ENCODE measurements around the gene C4BPB.

DNA sequence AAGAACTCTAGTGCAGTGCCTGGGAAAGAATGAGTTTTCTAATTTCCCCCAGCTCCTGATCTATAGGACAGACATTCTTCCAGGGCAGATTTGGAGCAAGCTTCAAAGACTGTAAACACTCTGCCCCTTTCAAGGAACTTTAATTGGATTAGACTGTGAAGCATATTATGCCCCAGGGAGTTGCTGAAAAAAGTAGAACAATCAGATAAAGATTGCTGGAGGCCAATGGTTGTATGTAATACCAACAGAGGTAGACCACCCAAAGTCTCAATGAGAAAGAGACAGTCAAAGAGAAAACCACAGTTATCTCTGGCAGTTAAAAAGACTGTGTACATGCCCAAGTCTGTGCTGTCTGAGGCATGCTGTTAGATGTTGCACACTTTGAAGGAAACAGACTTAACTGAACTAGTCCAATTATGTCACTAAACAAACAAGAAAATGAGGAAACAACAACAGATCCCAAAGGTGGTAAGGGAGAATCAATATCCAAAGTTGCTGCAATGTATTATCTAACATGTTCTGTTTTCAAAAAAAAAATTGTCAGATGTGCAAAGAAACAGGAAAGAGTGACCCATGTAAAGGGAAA, 39.8 kb downstream of the C4BPB start:
- TF ChIP-seq, protein P1, sequence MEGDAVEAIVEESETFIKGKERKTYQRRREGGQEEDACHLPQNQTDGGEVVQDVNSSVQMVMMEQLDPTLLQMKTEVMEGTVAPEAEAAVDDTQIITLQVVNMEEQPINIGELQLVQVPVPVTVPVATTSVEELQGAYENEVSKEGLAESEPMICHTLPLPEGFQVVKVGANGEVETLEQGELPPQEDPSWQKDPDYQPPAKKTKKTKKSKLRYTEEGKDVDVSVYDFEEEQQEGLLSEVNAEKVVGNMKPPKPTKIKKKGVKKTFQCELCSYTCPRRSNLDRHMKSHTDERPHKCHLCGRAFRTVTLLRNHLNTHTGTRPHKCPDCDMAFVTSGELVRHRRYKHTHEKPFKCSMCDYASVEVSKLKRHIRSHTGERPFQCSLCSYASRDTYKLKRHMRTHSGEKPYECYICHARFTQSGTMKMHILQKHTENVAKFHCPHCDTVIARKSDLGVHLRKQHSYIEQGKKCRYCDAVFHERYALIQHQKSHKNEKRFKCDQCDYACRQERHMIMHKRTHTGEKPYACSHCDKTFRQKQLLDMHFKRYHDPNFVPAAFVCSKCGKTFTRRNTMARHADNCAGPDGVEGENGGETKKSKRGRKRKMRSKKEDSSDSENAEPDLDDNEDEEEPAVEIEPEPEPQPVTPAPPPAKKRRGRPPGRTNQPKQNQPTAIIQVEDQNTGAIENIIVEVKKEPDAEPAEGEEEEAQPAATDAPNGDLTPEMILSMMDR (conservative IDR thresholded peaks at IDR 0.05; ENCODE audit: low read length) = no peak
- no peak for TF ChIP-seq EZH2phosphoT487 (IDR thresholded peaks at IDR 0.05; ENCODE audit: borderline replicate concordance, low read depth, low read length)

Measured in OCI-LY7 (cell line).